ENCODE results near the gene SPATA3.

SPATA3 gene

DNA sequence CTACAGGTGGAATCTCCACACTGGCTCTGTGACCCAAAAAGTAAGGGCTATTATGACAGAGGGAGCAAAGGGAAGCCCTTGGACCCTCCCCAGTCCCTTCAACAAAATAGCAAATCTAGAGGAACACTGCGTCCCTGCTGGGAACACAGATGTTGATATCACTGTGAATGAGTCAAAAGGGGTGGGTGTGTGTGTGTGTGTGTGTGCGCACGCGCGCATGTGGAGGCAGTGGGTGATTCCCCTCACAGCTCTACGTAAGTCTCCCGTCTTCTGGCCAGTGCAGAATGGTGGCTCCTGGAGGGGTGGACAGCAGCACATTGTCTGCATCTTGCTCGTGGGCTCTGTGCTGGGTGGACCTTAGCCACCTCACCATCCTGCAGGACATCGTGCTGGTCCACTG lies 33.6 kb downstream of the SPATA3 start:
- DNase-seq (ENCODE audit: low spot score) = no peak

DNA sequence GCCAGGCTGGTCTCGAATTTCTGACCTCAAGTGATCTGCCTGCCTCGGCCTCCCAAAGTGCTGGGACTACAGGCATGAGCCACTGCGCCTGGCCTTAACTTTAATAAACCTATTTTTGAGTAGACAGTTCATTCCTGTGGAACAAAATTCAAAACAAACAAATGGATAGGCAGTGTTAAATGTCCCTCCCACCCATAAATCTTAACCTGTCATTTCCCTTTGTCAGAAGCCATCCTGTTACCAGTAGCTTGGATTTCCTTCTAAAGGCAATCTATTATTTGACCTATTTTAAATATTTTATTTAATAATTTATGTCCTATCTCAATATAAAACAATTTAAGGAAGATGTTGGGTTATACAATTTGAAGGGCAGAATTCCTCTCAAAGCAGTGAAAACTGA lies 34.8 kb downstream of the SPATA3 start:
- no peak for DNase-seq (ENCODE audit: low spot score)

DNA sequence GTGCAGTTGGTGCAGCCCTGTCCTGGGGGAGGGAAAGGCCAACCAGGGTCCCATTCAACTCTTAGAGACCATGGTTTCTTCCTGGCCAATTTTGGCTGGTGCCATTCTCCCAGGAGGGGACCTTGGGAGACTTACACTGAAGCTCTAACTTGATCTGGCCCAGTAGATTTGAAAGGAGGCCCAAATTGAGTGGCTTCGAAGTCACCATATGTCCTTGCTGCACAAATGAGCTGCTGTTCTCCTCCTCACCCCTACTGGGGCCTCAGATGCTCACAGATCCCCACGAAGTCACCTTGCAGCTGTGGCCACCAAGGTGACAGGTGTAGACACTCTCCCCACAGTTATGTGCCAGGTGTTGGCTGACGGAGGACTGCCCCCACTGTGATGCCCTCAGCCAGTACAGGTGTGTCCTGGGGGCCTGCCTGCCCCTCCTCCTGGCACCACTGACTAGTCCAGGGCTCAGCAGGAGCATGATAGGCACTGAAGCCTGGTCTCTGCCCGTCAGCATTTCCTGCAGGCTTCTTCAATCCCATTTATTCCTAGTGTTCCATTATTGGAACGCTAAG lies 36.7 kb downstream of the SPATA3 start:
- DNase-seq (ENCODE audit: low spot score) = no peak

DNA sequence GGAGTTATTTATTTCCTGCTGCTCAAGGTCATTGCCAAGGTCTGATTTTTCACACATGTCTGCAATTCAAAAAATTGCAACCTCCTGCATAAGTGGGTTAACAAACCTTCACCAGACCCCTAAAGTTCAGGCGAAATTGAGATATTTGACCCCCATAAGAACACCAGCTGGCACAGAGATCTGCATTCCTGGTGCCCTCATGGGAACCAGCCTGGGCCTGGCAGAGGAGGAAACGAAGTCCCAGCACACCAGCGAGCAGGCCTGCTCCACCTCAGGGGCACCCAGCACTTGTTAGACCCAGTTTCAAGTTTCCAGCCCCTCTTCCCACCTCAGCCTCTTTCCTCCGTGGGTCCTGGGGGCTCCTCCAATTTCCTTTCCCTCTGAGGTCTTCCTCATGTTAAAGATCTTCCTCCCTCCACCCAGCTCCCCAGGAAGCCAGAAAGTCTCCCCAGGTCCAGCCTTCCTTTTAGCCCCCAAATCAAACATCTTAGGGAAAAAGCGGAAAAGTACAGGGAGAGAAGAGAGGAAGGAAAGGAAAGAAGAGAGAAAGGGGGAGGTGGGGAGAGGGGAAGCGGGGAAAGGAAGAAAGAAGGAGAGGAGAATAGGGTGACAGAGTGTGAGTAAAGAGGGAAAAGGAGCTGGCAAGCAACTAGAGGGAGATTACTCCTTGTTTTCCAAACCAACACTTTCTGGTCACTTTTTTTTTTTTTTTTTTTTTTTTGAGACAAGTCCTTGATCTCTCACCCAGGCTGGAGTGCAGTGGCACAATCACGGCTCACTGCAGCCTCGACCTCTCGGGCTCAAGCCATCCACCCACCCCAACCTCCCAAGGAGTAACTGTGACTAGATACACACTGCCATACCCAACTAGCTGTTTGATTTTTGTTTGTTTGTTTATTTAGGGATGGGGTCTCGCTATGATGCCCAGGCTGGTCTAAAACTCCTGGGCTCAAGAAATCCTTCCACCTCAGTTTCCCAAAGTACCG lies 37.5 kb downstream of the SPATA3 start:
- no peak for DNase-seq (ENCODE audit: low spot score)

DNA sequence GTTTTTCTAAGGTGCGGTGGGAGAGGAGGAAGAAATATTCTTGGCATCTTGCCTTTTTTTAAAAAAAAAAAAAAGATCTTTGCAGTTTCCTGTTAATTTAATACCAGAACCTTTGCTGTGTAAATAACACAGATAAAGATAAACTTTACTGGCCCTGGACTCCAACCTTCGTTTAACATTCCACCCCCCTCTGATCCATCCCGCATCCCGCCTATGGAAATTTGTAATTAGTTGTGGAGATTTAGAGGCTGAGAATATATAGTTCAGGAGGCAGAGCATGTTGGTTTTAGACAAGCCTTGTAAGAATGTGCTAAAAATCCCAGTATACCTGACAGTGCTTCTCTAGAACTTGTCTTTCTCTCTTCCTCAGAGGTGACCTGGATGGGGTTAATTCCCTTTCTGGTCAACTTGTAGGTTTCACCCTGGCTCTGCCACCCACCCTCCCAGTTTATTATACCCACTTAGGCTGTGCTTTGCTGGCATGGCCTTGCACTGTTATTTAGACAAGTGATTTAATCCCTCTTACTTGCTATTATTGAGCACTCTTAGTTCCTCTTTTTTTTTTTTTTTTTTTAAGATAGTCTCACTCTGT lies 38.5 kb downstream of the SPATA3 start:
- no peak for DNase-seq (ENCODE audit: low spot score)

DNA sequence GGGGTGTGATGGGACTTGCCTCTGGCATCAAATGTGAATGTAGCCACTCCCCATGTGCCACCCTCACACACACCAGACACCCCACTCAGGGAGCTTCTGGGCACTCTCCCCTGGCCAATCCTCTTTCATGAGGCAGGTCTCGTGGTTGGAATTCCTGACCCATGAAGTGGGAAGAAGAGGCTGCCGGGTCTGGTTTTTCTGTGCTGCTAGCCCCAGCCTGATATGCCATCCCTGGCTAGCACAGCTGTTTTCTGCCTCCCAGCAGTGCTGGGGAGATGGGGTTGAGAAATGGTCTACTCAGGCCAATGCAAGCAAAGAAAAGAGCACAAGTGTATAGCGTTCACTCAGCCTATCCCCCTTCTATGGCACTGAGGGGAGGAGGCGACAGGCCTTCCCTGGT lies 40.2 kb downstream of the SPATA3 start:
- no peak for DNase-seq (ENCODE audit: low spot score)

DNA sequence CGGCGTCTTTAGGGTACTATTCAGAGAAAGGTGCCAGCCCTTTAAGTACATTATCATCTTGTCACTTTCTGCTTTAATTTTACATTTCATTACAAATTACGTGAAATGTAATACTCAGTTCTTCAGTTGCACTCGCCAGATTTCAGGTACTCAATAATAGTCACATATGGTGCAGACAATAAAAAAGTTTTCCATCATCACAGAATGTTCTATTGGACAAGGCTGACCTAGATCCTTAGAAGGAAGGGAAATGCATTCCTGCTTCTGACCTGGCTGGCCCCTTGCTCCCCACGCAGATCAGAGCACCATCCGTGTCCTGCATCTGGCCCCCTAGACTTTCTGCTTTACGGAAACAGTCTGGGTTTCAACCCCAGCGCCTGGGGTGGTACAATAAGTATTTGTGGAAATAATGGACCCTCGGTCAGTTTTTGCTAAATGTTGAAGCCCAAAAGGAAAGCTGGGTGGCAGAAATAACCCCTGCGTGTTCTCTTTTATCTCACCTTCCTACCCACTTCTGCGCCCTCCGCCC lies 40.7 kb downstream of the SPATA3 start:
- no peak for DNase-seq (ENCODE audit: low spot score)

DNA sequence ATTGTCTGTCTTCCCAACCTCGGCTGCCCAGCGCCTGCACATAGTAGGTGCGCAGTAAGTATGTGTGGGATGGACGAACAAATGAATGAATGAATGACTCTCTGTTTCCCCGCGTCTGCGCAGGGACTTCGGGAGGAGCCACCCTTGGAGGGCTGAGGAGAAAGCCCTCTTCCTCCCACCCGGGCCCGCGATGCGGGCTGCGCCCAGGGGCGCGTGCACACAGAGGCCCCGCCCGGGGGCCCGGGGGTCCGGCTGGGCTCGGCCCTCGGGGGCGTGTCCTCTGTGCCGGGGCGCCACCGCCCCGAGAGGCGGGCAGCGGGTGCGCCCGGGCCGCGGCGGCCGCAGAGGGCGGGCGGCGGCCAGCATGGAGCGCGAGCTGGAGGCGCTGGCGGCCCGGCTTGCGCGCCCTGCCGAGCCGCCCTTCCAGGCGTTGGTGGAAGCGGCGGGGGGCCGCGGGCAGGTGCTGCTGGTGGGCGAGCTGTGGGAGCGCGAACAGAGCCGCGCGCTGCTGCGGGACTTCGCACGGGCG lies 41.3 kb downstream of the SPATA3 start, which contains the start of gene C2orf72:
C2orf72 (plus strand) TSS at position 322 of the 529 bp plus-strand sequence; CDS start at position 365, 43 bp downstream.
- no peak for DNase-seq (ENCODE audit: low spot score)

DNA sequence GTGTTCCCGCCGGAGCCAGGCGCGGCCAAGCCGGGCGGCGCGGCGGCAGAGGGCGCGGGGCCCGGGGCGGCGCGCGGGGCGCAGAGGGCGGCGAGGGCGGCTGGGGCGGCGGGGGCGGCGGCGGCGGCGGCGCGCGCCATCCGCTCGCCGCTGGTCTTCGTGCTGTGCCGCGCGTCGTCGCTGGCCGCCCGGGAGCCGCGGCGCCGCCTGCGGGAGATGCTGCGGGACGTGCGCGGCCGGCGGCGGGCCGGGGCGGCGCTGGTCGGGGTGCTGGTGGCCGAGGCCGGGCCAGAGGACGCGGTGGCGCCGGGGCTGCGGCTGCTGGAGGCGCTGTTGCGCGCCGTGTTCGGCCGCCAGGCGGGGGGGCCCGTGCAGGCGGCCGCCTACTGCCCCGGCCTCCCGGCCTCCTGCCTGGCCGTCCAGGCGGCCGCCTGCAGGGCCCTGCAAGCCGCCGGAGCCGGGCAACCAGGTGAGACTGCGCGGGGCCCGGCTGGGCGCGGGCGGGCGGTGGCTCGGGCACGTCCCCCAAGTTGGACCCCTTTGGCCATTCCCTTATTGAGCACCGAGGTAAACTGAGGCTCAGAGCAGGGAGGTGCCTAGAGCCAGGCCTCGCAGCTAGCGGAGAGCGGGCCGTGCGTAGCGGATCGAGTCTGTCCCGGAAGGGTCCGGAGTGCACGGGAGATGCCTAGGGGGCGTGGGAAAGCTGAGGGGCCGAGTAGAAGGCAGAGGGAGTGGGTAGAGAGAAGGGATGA lies 42.0 kb downstream of the SPATA3 start:
- DNase-seq (ENCODE audit: low spot score) = no peak

DNA sequence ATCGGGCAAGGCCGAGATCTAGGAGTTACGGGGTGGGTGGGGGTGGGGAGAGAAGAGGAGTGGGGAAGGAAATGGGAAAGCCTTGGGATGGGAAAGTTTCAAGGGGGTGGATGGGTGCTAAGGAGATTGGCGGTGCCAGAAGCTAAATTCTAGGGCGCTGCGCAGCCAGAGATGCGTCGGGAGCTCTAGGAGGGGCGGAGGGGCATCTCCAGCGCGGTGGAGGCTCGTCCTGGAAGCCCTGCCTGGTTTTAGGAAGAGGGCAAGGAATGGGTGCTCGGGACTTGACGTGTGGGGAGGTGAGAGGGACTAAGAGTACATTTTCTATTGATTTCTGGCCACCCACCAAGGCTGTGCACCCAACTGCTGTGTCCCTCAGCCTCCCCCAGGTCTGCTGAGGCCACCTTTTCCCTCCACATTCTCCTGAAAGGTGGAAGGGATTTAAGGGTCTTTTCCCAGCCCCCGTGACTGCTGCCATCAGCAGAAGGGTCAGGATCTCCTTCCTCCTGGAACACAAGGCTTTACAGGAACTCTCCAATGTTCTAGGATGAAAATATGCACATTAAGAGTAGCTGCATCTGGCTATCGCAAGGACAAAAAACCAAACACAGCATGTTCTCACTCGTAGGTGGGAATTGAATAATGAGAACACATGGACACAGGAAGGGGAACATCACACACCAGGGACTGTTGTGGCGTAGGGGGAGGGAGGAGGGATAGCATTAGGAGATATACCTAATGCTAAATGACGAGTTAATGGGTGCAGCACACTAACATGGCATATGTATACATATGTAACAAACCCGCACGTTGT lies 42.8 kb downstream of the SPATA3 start:
- no peak for DNase-seq (ENCODE audit: low spot score)

DNA sequence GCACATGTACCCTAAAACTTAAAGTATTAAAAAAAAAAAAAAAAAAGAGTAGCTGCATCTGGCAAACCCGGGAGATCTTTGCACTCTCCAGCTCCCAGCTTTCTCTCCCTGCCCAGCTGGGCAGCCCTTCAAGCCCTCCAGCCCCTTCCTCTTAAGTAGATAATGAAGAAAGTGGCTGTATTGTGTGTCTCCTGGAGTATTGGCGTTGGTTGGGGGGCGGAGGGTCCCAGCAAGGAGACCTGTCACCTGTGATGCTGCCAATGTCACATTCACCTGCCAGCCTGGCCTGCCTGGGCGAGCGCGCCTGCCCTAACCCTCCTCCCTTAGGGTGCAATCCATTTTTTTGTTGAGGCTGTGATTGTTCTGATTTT lies 43.4 kb downstream of the SPATA3 start:
- DNase-seq (ENCODE audit: low spot score) = no peak

DNA sequence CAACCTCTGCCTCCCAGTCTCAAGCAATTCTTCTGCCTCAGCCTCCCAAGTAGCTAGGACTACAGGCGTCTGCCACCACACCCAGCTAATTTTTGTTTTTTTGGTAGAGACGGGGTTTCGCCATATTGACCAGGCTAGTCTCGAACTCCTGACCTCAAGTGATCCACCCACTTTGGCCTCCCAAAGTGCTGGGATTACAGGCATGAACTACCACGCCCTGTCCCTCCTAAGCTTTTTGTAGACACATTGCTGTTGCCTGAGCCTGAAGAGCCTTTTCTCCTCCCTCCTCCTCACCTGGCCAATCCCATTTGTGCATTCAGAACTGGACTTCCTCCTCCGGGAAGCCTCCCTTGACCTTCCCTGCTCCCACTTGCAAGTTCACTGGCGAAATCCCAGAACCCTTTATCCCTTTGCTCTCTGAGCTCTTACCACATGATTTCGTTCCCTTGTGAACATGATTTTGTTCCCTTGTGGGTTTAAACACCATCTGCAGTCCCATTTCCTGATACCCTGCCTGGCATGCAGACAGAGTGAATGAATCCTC lies 44.0 kb downstream of the SPATA3 start:
- DNase-seq (ENCODE audit: low spot score) = no peak

DNA sequence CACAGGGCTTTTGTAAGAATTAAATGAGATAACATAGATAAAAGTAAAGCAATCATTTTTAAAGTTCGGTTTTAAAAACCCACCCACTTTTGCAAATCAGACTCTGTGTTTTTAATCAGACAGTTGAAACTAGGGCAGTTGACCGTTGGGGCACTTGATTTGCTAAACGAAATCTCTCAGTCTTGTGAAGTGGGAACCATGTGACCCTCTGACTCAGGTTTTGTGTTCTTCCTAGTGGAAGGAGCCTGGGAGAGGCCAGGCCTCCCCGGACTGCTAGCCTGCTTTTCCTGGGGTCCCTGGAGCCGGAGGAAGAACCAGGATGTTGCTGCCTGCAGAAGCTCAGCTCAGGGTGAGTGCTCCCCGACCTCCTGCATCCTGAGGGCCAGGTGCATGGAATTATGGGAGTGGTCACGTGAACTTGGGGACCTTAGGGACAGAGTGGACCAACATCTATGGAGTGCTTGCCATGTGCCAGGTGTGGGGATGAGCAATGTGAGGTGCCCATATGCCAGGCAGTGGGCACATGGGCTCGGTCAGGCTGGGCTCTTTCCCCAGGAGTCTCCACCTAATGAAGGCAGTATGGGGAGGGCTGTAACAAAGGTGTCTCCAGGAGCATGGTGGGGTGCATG lies 45.3 kb downstream of the SPATA3 start:
- no peak for DNase-seq (ENCODE audit: low spot score)

DNA sequence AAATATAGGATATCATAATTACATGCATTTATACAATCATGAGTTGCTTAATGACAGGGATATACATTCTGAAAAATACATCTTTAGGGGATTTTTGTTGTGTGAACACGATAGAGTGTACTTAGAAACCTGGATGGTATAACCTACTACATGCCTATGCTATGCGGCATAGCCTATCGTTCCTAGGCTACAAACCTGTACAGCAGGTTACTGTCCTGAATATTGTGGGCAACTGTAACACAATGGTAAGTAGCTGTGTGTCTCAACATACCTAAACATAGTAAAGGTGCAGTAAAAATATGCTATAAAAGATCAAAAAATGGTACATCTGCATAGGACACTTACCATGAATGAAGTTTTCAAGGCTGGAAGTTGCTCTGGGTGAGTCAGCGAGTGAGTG lies 47.9 kb downstream of the SPATA3 start:
- no peak for DNase-seq (ENCODE audit: low spot score)

DNA sequence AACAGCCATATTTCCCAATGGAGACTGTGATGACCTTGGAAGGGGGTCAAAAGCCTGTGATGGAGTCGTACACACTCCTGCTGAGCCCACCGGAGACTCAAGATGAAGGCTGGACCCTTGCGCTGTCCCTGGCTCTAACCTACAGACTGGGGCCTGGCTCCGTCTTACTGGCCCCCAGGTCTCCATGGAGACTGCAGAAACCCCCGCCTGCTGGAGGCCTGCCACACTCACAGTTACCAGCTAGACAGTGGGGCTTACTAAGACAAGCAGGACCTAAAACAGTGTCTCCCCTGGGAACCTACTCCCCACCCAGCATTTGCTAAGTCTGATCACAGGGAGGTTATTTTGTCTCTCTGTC lies 51.0 kb downstream of the SPATA3 start:
- DNase-seq (ENCODE audit: low spot score) = no peak

DNA sequence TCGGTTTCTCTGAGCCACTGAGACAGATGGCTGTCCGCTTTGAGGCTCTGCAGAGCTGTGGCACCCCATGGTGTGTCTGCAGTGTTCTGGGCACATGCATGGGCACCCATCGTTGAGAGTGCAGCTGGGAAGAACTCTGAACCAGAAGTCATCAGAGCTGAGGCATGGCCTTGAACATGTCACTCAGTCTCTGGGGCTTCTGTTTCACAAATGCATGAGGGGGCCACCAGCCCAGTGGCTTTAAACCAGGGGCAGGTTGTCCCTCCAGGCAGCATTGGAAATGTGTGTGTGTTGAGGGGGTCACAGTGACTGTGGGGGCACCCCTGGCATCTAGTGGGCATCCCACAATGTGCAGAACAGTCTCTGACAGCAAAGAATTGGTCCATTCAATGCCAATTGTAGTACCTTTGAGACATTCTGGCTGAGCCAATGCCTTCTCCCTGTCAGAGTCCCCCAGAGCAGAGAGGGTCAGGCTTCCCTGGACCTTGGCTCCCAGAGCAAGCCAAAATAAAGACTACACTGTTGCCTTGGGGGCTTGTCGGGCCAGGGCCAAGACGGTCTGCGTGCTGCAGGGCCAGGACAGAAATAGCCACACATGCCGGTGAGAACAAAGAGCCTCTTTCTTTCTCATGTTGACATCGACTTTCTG lies 51.5 kb downstream of the SPATA3 start:
- peak; percentile 77 for DNase-seq (ENCODE audit: low spot score)

DNA sequence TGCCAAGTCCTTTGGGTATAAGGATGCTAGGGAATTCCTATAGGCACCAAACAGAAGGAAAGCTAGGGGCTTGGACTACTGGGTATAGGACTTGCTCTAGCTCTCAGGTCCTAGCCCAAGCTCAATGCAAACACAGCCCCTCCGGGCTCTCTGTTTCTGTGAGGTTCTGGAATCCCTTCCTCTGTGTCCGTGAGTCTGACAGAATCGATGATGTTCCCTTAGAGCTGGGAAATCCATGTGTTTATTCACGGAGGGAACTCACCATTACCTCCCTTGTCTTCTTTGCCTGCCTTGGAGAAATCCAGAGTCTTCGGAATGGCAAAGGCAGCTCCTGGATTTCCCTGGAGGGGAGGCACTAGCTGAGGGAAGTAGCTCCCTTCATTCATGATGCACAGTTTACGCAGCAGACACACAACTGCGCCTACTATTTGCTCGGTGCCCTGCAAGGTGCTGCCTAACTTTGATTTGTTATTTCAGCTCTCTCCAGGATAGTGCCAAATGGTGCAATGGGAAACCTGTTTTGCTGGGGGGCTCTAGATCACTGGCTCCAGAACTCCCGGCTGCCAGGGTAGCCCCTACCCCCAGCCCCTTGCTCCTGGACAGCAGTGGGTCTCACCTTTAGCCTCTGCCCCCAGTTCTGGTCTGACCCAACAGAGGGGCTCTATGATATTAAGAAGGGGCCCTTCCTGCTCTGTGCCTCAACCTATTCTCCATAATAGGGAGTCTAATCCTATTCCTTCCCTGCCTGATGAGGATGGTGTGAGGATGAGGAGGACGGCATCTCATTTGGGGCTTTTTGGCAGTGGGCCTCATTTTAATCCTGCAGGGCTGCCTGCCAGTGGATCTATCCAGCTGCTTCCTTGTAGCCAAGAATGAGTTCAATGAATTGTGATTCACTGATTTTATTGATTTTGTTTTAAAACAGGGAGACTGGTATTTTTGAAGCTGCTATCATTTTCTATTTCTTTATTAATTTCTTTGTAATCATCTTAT lies 52.3 kb downstream of the SPATA3 start:
- no peak for DNase-seq (ENCODE audit: low spot score)

DNA sequence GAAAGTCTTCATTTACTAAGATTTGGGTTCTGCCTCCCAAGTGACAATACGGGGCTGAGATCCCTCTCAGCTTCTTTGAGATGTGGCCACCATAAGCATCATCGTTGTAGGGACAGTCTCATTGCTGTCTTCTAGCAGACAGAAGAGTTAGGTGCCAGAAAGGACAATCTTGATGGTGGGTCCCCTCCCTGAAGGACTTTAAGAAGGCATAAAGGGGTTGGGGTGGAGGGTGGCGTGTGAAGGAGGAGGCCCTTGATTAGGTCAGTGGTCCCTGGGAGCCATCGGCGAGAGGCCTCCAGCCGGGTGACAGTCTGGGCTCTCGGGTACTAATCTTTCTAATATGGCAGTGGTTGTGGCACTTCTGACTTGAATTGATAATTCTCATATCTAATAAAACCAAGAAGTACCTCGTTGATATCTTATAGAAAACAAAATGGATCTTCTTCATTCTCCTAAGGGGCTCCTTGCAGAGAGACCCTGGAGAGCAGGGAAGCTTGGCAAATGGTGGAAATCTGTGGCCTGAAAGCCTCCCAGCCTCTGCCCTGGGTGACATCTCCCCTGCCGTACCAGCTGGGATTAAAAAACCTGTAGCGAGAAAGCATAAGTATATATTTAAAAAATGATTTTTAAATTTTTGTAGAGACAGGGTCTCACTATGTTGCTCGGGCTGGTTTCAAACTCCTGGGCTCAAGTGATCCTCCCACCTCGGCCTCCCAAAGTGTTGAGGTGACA lies 53.5 kb downstream of the SPATA3 start:
- no peak for DNase-seq (ENCODE audit: low spot score)

Measured in COLO829 (cell line).